ENCODE results near the gene P2RX7.

- no peak for TF ChIP-seq CTCF (IDR thresholded peaks at IDR 0.05; ENCODE audit: extremely low read depth in 1 of 2, insufficient read depth in 1 of 2, low read depth in 1 of 2, low read length in 2 of 2)
- no peak for TF ChIP-seq EZH2 (IDR thresholded peaks at IDR 0.05; ENCODE audit: borderline replicate concordance, low read depth, low read length, severe bottlenecking)
- no peak for TF ChIP-seq POLR2A (IDR thresholded peaks at IDR 0.05; ENCODE audit: low read depth, low read length)
- no peak for TF ChIP-seq POLR2AphosphoS5 (IDR thresholded peaks at IDR 0.05; ENCODE audit: insufficient read depth, low read depth, low read length)
- TF ChIP-seq MYC (IDR thresholded peaks at IDR 0.05; ENCODE audit: low read depth, low read length) = no peak
- no peak for TF ChIP-seq GATA2 (IDR thresholded peaks at IDR 0.05; ENCODE audit: insufficient read depth, insufficient read length, low read depth, low read length)
- TF ChIP-seq JUN (IDR thresholded peaks at IDR 0.05; ENCODE audit: borderline replicate concordance, insufficient read depth, insufficient read length, low read depth) = no peak
- no peak for TF ChIP-seq MAX (IDR thresholded peaks at IDR 0.05; ENCODE audit: insufficient read depth, insufficient read length)
- TF ChIP-seq FOS (IDR thresholded peaks at IDR 0.05; ENCODE audit: borderline replicate concordance, insufficient read depth, low read length) = no peak
Observed at GRCh38 chr12:121188227-121188626, 55.6 kb downstream of the P2RX7 start.

Measured in endothelial cell of umbilical vein (primary cell).